HL-60 (cell line): ENCODE results near the gene MPST.

Source experiments
- CTCF ChIP-seq: IDR thresholded peaks from one replicate; pipeline ENCODE4 v1.5.1; 2011; ENCODE audit warnings: low read length, control low read depth, inconsistent platforms; ENCODE audit not compliant: insufficient read depth
- POLR2AphosphoS5 ChIP-seq: IDR thresholded peaks from 2 replicates; pipeline ENCODE4 v1.6.1; 2012; ENCODE audit warnings: low read depth

GRCh38 chr22:37002633-37003032 lies 16.9 kb upstream of the MPST start:
- TF ChIP-seq POLR2AphosphoS5, result no peak
- TF ChIP-seq CTCF, result no peak
